ENCODE data around the gene PGLYRP2.
"Not testable (repeated sequence)": the region's sequence is repeated elsewhere in the genome, so short reads cannot be mapped to it uniquely, and the experiment has no call there.

PGLYRP2 gene

DNA sequence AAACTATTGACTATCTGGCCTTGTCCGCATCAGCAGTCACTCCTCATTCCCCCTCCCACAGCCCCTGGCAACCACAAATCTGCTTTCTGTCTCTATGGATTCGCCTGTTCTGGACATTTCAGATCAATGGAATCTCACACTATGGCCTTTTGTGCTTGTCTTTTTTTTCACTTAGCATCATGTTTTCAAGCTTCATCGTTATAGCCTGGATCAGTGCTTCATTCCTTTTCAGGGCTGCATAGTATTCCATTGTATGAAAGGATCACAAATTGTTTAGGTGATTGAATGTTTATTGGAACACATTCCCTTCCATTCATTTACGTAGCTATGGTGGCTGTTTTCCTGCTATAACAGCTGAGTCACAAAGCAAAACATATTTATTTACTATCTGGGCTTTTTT lies 7.7 kb upstream of the PGLYRP2 start:
- DNase-seq, result no peak

GRCh38 chr19:15485768-15486167 lies 6.5 kb upstream of the PGLYRP2 start:
- not testable (repeated sequence) for DNase-seq

DNA sequence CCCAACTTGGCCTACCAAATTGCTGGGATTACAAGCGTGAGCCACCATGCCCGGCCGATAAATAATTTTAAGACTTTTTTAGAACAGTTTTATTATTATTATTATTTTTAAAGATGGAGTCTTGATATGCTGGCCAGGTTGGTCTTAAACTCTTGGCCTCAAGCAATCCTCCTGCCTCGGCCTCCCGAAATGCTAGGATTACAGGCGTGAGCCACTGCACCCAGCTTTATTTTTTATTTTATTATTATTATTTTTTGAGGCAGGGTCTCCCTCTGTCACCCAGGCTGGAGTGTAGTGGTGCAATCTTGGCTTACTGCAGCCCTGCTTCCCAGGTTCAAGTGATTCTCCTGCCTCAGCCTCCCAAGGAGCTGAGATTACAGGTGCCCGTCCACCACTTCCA lies 1.7 kb upstream of the PGLYRP2 start:
- DNase-seq, result not testable (repeated sequence)

GRCh38 chr19:15476325-15476724 lies 3.0 kb downstream of the PGLYRP2 start:
- no peak for DNase-seq

DNA sequence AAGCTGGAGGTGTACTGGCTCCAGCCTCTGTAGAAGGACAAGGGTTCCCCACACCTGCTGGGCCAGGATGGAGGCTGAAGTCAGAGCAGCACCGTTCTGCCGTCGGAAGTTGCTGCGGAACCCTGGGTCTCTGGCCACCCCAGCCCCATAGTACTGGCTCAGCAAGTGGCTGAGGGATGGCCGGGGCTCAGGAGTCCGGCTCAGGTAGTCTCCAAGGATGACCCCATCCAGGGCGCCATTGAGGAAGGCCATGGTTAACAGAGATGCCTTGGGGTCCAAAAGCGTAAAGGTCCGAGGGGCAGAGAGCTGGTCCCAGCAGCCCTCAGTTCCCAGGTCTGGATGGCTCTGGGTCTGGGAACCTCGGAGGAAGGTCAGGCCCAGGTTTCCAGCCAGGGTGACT lies 3.7 kb downstream of the PGLYRP2 start:
- DNase-seq, result no peak

DNA sequence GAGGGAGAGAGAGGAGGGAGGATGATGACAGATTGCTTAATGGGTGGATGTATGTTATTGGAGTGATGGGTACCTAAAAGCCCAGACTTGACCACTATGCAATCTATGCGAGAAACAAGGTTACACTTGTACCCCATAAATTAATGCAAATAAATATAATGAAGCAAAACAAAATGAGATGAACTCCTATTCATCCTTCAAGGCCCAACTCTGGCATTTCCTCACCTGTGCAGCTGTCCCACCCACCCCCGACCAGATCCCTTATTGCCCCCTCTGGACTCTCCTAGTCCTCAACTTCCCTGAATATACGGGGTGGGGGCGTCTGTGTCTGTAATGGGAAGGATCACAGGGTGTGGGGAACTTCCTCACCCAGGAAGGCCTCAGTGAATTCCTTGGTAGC lies 4.1 kb downstream of the PGLYRP2 start:
- DNase-seq, result no peak

GRCh38 chr19:15473821-15474220 lies 5.5 kb downstream of the PGLYRP2 start:
- DNase-seq, result not testable (repeated sequence)

- no peak for DNase-seq
Observed at GRCh38 chr19:15471639-15472101, 7.6 kb downstream of the PGLYRP2 start.

GRCh38 chr19:15469513-15470297 lies 9.6 kb downstream of the PGLYRP2 start:
- peak; percentile 51 for DNase-seq

- no peak for DNase-seq
Observed at GRCh38 chr19:15468675-15469512, 10.4 kb downstream of the PGLYRP2 start.

GRCh38 chr19:15467734-15468214 lies 11.5 kb downstream of the PGLYRP2 start:
- DNase-seq, result no peak

GRCh38 chr19:15466851-15467733 lies 12.2 kb downstream of the PGLYRP2 start:
- peak; percentile 75 for DNase-seq

GRCh38 chr19:15464394-15465385 lies 14.6 kb downstream of the PGLYRP2 start, which contains the start of gene RASAL3:
Gene RASAL3, minus strand, starts transcription at chr19:15464544. Its CDS starts 186 bp downstream, at chr19:15464358.
- DNase-seq, result peak; percentile 72

GRCh38 chr19:15463861-15464371 lies 15.4 kb downstream of the PGLYRP2 start:
- peak; percentile 84 for DNase-seq

DNA sequence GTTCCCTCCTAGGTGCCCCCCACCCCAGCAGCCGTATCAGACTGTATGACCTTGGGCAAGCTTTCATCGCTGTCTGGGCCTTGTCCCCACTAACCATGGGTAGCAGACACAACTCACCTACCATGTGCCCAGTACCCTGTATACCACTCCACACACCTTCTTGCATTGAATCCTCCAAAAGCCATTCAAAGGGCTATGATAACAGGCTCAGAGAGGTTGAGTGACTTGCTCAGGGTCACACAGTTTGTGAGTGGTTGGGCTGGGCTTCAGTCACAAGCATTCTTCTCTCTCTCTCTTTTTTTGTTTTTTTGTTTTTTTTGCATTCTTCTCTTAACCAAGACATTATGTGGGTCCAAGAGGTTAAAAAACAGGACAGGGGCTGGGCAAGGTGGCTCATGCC lies 17.6 kb downstream of the PGLYRP2 start:
- no peak for DNase-seq

GRCh38 chr19:15457701-15458484 lies 21.4 kb downstream of the PGLYRP2 start:
- DNase-seq, result no peak

DNA sequence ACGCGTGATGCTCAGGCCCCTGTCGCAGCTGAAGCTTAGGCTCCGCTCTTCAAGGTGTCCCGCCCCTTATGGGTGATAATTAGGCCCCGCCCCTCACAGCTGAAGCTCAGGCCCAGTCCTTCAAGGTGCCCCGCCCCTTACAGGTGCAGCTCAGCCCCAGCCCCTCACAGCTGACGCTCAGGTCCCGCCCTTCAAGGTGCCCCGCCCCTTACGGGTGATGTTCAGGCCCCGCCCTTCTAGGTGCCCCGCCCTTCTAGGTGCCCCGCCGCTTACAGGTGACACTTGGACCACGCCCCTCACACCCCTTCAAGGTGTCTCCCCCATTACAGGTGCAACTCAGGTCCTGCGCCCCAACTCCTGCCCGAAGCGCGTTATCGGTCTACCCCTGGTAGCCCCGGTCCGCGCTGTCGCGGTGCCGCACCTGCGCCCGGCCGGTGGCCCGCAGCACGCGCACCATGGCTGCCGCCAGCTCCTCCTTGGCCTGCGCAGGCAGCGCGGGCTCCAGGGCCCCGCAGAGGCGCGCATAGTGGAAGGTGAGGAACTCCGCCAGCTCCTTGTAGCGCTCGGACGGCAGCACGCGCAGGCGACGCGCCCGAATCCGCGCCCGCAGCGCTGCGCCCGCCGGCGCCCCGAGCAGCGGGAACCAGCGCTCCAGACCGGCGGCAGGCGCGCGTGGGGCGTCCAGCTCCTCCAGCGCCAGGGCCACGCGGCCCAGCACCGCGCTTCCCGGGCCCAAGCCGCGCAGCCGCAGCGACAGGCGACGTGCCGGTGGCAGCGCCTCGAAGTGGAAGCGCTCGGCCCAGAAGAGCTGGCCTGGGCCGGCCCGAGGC lies 22.2 kb downstream of the PGLYRP2 start:
- peak; percentile 60 for DNase-seq

- no peak for DNase-seq
Observed at GRCh38 chr19:15456441-15456840, 22.9 kb downstream of the PGLYRP2 start.

DNA sequence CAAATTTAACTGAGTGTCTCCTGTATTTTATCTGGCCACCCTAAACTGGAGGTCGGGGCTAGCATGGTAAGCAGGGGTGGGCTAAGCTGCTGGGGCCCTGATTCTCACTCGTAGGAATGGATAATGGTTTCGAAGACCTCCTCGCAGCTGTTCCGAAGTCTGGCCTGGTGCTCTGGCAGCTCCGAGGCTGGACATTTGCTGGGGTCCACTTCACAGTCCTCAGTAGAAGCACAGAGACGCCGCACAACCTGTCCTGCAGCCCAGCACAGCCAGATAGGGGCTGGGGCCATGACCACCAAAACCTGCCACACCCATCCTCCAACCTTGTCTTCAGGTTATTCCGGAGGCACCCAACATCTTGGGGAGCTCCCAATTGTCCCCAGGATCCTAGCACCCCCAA lies 23.3 kb downstream of the PGLYRP2 start:
- DNase-seq, result no peak

All from activated CD4-positive, alpha-beta T cell treated with anti-CD3 and anti-CD28 coated beads for 48 hours (primary cell).